GM12801 (cell line): ENCODE results near the gene PYROXD2.

Experiments
- TF ChIP-seq, protein P1 (sequence below): IDR thresholded peaks from one replicate; pipeline ENCODE4 v1.5.1; 2011; ENCODE audit warnings: control low read depth; ENCODE audit not compliant: insufficient read length; ENCODE audit errors: extremely low read depth

Gene PYROXD2

DNA sequence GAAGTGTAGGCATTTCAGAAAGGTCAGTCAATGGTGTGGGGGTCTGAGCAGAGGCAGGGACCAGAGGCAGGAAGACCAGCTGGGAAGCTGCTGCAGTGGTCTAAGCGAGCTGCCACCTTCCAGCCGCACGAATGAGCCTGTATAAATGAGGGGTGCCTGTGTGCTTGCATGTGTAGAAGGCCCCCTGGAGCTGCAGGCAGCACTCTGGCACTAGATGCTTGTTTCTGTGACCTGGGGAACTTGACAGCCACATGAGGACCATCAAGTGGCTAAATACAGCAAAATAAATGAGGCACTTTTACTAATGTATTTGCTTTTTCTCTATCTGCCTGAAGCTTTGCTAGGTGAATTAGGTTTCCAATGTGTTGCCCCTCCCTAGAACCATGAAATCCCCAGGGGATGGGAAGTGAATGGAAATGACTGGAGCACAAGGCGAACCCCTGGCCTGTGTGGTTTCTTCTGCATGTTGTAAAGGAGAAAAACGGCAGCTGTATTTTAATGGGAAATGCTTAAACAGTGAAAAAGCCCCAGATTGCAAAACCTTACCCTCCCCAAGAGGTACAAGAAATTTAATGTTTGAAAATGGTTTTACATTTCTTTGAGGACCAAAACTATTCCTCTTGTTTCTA, 57.7 kb downstream of the PYROXD2 start:
- TF ChIP-seq, protein P1, sequence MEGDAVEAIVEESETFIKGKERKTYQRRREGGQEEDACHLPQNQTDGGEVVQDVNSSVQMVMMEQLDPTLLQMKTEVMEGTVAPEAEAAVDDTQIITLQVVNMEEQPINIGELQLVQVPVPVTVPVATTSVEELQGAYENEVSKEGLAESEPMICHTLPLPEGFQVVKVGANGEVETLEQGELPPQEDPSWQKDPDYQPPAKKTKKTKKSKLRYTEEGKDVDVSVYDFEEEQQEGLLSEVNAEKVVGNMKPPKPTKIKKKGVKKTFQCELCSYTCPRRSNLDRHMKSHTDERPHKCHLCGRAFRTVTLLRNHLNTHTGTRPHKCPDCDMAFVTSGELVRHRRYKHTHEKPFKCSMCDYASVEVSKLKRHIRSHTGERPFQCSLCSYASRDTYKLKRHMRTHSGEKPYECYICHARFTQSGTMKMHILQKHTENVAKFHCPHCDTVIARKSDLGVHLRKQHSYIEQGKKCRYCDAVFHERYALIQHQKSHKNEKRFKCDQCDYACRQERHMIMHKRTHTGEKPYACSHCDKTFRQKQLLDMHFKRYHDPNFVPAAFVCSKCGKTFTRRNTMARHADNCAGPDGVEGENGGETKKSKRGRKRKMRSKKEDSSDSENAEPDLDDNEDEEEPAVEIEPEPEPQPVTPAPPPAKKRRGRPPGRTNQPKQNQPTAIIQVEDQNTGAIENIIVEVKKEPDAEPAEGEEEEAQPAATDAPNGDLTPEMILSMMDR: no peak

DNA sequence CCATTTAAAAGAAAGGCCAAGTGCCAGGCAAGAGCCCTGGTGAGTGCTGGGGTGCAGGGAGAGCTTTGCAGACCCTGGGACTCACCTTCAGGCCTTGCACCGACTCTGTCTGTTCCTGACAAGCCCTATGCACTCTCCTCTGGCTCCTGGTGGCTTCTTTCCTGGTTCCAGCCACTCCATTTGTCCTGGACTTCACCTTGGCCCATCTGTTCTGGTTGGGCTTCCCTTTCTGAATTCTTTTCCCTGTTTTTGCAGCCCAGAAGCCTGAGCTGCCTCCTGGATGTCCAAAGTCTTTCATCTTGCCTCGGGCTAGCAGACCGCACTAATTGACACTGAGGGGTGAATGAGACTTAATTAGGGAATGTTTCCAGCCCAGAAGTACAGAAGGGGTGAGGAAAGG, 60.5 kb downstream of the PYROXD2 start:
- TF ChIP-seq, protein P1: no peak

DNA sequence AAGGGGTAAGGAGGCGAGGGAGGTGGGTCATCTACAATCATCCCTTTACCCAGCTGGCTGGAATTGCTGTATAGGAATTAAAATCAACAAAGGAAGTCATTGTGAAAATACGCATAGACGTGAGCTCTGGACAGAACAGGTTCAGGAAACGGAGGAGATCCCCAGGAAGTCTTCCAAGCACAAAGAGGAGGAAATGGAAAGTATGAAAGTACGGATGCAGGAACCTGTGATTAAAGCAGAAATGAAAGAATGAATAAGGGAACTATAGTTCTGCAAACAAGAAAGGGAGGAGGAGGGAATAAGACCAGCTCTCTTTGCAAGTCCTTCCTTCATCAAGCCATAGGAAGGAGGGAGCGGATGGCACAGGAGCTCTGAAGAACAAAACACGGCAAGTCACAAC, 61.8 kb downstream of the PYROXD2 start:
- TF ChIP-seq, protein P1: no peak

DNA sequence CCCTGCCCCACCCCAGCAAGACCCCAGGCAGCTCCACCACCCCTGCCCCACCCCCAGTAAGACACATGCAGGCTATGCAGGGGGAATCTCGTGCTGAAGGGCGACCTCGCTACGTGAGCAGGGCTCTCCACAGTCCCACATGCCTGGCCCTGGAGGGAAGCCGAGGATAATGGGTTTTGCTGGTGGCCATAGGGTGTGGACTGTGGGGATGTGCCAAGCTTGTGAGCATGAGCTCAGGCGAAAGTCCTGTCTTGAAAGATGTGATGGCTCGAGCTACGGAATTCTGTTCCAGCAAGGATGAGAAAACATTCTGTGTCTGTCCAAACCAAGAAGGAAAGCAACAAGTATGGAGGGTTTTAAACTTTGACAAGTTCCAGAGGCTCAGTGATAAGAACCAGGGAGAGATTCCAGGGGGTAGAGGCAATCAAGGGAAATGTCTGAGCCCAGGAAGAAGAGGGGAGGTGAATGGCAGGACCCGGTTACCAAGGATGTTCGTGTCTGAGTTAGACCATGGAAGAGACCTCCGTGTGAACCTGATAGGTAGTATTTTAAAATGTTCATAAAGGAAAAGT, 63.1 kb downstream of the PYROXD2 start:
- TF ChIP-seq, protein P1: no peak

DNA sequence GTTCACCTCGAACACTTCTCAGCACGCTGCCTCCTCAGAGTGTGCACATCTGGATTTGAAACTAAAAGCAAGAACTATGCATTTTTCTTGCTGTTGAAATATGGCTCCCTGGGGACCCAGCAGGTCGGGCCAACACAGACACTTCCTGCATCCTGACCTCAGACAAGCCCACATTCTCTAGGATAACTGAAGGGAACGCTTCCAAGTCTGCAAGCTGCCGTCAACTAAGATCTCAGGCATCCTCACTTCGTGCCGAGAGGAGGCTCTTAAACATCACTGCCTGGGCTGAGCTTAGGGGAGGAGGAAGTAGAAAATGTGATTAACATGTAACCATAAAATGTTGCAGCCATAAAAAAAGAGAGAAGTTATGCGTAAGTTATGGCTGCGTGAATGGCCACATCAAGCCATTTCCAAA, 65.5 kb downstream of the PYROXD2 start:
- TF ChIP-seq, protein P1: no peak

DNA sequence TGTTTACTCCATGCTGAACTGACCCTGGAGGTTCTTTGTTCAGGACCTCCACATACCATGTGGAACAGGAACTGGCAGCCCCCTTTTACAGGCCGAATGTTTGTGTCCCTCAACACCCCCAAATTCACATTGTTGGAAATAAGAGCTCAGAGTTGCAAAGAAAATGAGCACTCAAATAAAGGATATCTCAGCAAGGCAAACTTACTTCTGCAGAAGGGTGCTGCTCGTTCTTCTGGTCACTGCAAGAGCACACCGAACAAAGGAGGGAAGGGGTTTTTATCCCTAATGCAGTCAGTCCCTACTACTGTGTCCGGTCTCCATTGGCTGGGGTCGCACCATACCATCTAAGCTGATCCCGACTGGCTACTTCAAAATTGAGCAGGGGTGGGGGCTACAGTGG, 68.1 kb downstream of the PYROXD2 start:
- TF ChIP-seq, protein P1: no peak

DNA sequence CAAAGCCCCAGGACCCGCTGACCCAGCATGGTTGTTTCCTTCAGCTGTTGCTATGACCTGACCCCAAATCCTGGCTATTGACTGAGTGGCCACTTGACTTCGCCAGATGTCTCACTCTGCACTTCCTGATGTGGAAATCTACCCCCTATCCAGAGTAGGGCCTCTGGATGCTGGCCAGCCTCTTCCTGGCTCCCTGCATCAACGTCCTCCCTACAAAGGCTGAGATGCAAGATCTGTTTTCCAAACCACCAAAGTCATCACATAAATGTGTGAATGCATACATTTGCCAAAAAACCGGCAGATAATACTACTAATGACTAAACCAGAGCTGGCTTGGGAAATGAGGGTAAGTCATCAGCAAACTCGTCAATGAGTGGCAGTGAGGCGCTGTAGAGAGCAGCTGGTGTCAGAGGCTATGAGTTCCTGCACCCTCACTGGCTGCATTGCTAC, 70.4 kb downstream of the PYROXD2 start:
- TF ChIP-seq, protein P1: no peak
